ENCODE measurements around the gene KRTAP10-1.
"Not testable (repeated sequence)": the region's sequence is repeated elsewhere in the genome, so short reads cannot be mapped to it uniquely, and the experiment has no call there.

KRTAP10-1 gene

GRCh38 chr21:44582055-44582454 lies 42.1 kb upstream of the KRTAP10-1 start:
- Histone ChIP-seq H2BK15ac (replicated peaks; ENCODE audit: low read depth) (no peak overlapping the region), H3K36me3 (ENCODE audit: control insufficient read depth, insufficient read depth, low read length) (no peaks in the 10 kb centered on the region), H3K27ac (ENCODE audit: low read depth, low read length) (no peak overlapping the region), H3K4me3 (ENCODE audit: low read length) (no peak overlapping the region), H3K4ac (ENCODE audit: low read depth, low read length) (no peak overlapping the region), H3K56ac (ENCODE audit: low read length) (no peak overlapping the region), H3K9ac (ENCODE audit: low read length) (no peak overlapping the region), H4K5ac (ENCODE audit: low read length) (no peak overlapping the region), H2BK120ac (ENCODE audit: low read depth, low read length) (no peak overlapping the region), H3K79me1 (ENCODE audit: low read length) (no peaks in the 10 kb centered on the region), H3K79me2 (ENCODE audit: control insufficient read depth, insufficient read depth, low read length) (no peaks in the 10 kb centered on the region), H3K23ac (ENCODE audit: low read length) (no peak overlapping the region), H3K27me3 (ENCODE audit: insufficient read depth, low read length, poor library complexity) (no peaks in the 10 kb centered on the region), H3K4me1 (ENCODE audit: control insufficient read depth, low read depth, low read length) (no peaks in the 10 kb centered on the region), H3K4me2 (ENCODE audit: low read length) (no peak overlapping the region), H3K18ac (ENCODE audit: low read length) (no peak overlapping the region), H2AK5ac (ENCODE audit: low read length) (no peak overlapping the region), H4K8ac (ENCODE audit: low read depth, low read length) (no peak overlapping the region), H2BK5ac (ENCODE audit: low read length) (no peak overlapping the region)
- DNase-seq = no peak
- WGBS (ENCODE audit: extremely low coverage, insufficient coverage, low lambda C conversion rate) = no CpG with 5 or more reads among the region's 15 CpGs

- H2BK5ac ChIP-seq (ENCODE audit: low read length) = no peak overlapping the region
- H2AK5ac ChIP-seq (ENCODE audit: low read length) = no peak overlapping the region
- no peak overlapping the region for H3K18ac ChIP-seq (ENCODE audit: low read length)
- no peak overlapping the region for H3K27ac ChIP-seq (ENCODE audit: low read depth, low read length)
- no peak for DNase-seq
- no peak overlapping the region for H2BK15ac ChIP-seq (replicated peaks; ENCODE audit: low read depth)
- no peak overlapping the region for H4K8ac ChIP-seq (ENCODE audit: low read depth, low read length)
- no peak overlapping the region for H3K4ac ChIP-seq (ENCODE audit: low read depth, low read length)
- no peak overlapping the region for H2BK120ac ChIP-seq (ENCODE audit: low read depth, low read length)
- no peak overlapping the region for H4K5ac ChIP-seq (ENCODE audit: low read length)
- no peak overlapping the region for H3K23ac ChIP-seq (ENCODE audit: low read length)
- no peak overlapping the region for H3K4me3 ChIP-seq (ENCODE audit: low read length)
- no peak overlapping the region for H3K9ac ChIP-seq (ENCODE audit: low read length)
- no CpG with 5 or more reads among the region's 3 CpGs for WGBS (ENCODE audit: extremely low coverage, insufficient coverage, low lambda C conversion rate)
- H3K56ac ChIP-seq (ENCODE audit: low read length) = no peak overlapping the region
- H3K4me1 ChIP-seq (ENCODE audit: control insufficient read depth, low read depth, low read length) = no peaks in the 10 kb centered on the region
- H3K79me2 ChIP-seq (ENCODE audit: control insufficient read depth, insufficient read depth, low read length) = no peaks in the 10 kb centered on the region
- H3K79me1 ChIP-seq (ENCODE audit: low read length) = no peaks in the 10 kb centered on the region
- no peaks in the 10 kb centered on the region for H3K27me3 ChIP-seq (ENCODE audit: insufficient read depth, low read length, poor library complexity)
- H3K36me3 ChIP-seq (ENCODE audit: control insufficient read depth, insufficient read depth, low read length) = no peaks in the 10 kb centered on the region
- no peak overlapping the region for H3K4me2 ChIP-seq (ENCODE audit: low read length)
Measured at GRCh38 chr21:44581158-44581557, 41.2 kb upstream of the KRTAP10-1 start.

- not testable (repeated sequence) for H4K8ac ChIP-seq (ENCODE audit: low read depth, low read length); H2AK5ac ChIP-seq (ENCODE audit: low read length); H3K79me2 ChIP-seq (ENCODE audit: control insufficient read depth, insufficient read depth, low read length); H3K79me1 ChIP-seq (ENCODE audit: low read length); H3K36me3 ChIP-seq (ENCODE audit: control insufficient read depth, insufficient read depth, low read length); DNase-seq; H3K4me3 ChIP-seq (ENCODE audit: low read length); H3K18ac ChIP-seq (ENCODE audit: low read length); H3K4me1 ChIP-seq (ENCODE audit: control insufficient read depth, low read depth, low read length); H2BK120ac ChIP-seq (ENCODE audit: low read depth, low read length); H3K27me3 ChIP-seq (ENCODE audit: insufficient read depth, low read length, poor library complexity); H3K4me2 ChIP-seq (ENCODE audit: low read length); H3K23ac ChIP-seq (ENCODE audit: low read length); H2BK5ac ChIP-seq (ENCODE audit: low read length); H2BK15ac ChIP-seq (replicated peaks; ENCODE audit: low read depth); H3K56ac ChIP-seq (ENCODE audit: low read length); H3K4ac ChIP-seq (ENCODE audit: low read depth, low read length); H3K9ac ChIP-seq (ENCODE audit: low read length); H3K27ac ChIP-seq (ENCODE audit: low read depth, low read length); H4K5ac ChIP-seq (ENCODE audit: low read length)
- WGBS (ENCODE audit: extremely low coverage, insufficient coverage, low lambda C conversion rate) = no CpG with 5 or more reads among the region's 19 CpGs
Measured at GRCh38 chr21:44580231-44580821, 40.3 kb upstream of the KRTAP10-1 start, which contains the start of gene KRTAP10-5. TSS of gene KRTAP10-5 (minus strand) at chr21:44580604. CDS start at chr21:44580578, 26 bp downstream.

GRCh38 chr21:44579833-44580144 lies 39.8 kb upstream of the KRTAP10-1 start:
- no peaks in the 10 kb centered on the region for H3K79me2 ChIP-seq (ENCODE audit: control insufficient read depth, insufficient read depth, low read length)
- no CpG with 5 or more reads among the region's 7 CpGs for WGBS (ENCODE audit: extremely low coverage, insufficient coverage, low lambda C conversion rate)
- H2BK120ac ChIP-seq (ENCODE audit: low read depth, low read length) = no peak overlapping the region
- no peaks in the 10 kb centered on the region for H3K36me3 ChIP-seq (ENCODE audit: control insufficient read depth, insufficient read depth, low read length)
- no peaks in the 10 kb centered on the region for H3K27me3 ChIP-seq (ENCODE audit: insufficient read depth, low read length, poor library complexity)
- H3K23ac ChIP-seq (ENCODE audit: low read length) = no peak overlapping the region
- no peak overlapping the region for H3K56ac ChIP-seq (ENCODE audit: low read length)
- no peak overlapping the region for H3K27ac ChIP-seq (ENCODE audit: low read depth, low read length)
- H3K4me2 ChIP-seq (ENCODE audit: low read length) = no peak overlapping the region
- no peak overlapping the region for H3K18ac ChIP-seq (ENCODE audit: low read length)
- no peak overlapping the region for H2BK15ac ChIP-seq (replicated peaks; ENCODE audit: low read depth)
- H3K4me1 ChIP-seq (ENCODE audit: control insufficient read depth, low read depth, low read length) = no peaks in the 10 kb centered on the region
- H2BK5ac ChIP-seq (ENCODE audit: low read length) = no peak overlapping the region
- no peak overlapping the region for H3K4ac ChIP-seq (ENCODE audit: low read depth, low read length)
- no peak overlapping the region for H2AK5ac ChIP-seq (ENCODE audit: low read length)
- no peaks in the 10 kb centered on the region for H3K79me1 ChIP-seq (ENCODE audit: low read length)
- H3K9ac ChIP-seq (ENCODE audit: low read length) = no peak overlapping the region
- H4K8ac ChIP-seq (ENCODE audit: low read depth, low read length) = no peak overlapping the region
- H4K5ac ChIP-seq (ENCODE audit: low read length) = no peak overlapping the region
- no peak for DNase-seq
- no peak overlapping the region for H3K4me3 ChIP-seq (ENCODE audit: low read length)

DNA sequence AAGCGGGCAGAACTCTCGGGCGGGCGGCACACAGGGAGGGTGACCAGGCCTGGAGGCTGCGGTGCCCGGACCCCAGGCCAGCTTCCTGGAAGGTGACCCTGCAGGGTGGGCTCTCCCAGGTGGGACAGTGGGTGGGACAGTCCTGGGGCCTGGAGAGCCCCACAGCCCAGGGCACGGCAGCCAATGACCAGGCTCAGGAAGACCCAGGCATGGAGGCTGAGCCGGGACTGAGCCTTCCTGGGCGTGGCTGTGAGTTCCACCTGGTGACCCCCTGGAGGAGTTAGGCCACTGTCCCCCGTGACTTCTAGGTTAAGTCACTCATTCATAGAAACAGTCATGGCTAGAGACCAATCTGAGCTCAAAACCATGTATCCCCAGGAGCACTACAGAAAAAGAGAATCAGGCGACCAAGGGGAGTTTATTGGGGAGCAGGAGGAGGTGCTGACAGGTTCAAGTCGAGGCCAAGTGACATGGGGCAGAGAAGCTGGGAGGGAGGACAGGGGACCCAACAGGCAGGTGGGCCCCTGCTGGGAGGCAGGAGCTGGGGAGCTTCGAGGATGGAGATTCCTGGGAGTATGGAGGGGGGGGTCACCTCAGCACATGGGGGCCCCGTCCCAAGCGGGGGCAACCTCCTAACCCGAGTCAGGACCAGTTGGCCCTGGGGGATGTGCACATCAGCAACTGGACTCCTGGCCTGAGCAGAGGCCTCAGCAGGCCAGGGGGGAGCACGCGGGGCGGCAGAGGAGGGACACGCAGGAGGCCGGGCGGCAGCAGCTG lies 39.2 kb upstream of the KRTAP10-1 start:
- no peak overlapping the region for H3K23ac ChIP-seq (ENCODE audit: low read length)
- no peak overlapping the region for H2BK5ac ChIP-seq (ENCODE audit: low read length)
- no peak overlapping the region for H3K27ac ChIP-seq (ENCODE audit: low read depth, low read length)
- no peak overlapping the region for H2AK5ac ChIP-seq (ENCODE audit: low read length)
- H3K27me3 ChIP-seq (ENCODE audit: insufficient read depth, low read length, poor library complexity) = no peaks in the 10 kb centered on the region
- H3K79me1 ChIP-seq (ENCODE audit: low read length) = no peaks in the 10 kb centered on the region
- H3K4me2 ChIP-seq (ENCODE audit: low read length) = no peak overlapping the region
- no peak overlapping the region for H3K9ac ChIP-seq (ENCODE audit: low read length)
- no peak overlapping the region for H3K56ac ChIP-seq (ENCODE audit: low read length)
- no peak overlapping the region for H4K8ac ChIP-seq (ENCODE audit: low read depth, low read length)
- H3K18ac ChIP-seq (ENCODE audit: low read length) = no peak overlapping the region
- no peak overlapping the region for H3K4me3 ChIP-seq (ENCODE audit: low read length)
- no peak overlapping the region for H4K5ac ChIP-seq (ENCODE audit: low read length)
- no peaks in the 10 kb centered on the region for H3K4me1 ChIP-seq (ENCODE audit: control insufficient read depth, low read depth, low read length)
- no CpG with 5 or more reads among the region's 22 CpGs for WGBS (ENCODE audit: extremely low coverage, insufficient coverage, low lambda C conversion rate)
- H3K36me3 ChIP-seq (ENCODE audit: control insufficient read depth, insufficient read depth, low read length) = no peaks in the 10 kb centered on the region
- H2BK120ac ChIP-seq (ENCODE audit: low read depth, low read length) = no peak overlapping the region
- H2BK15ac ChIP-seq (replicated peaks; ENCODE audit: low read depth) = no peak overlapping the region
- H3K79me2 ChIP-seq (ENCODE audit: control insufficient read depth, insufficient read depth, low read length) = no peaks in the 10 kb centered on the region
- DNase-seq = no peak
- no peak overlapping the region for H3K4ac ChIP-seq (ENCODE audit: low read depth, low read length)

Measured in mesendoderm (in vitro differentiated cells).